Measurements from ENCODE around the gene SHMT2. TPM values are rescaled to one million over a fixed set of nuclear protein-coding genes. Genes with fewer than 3 reads are reported as not detected.

SHMT2 gene
- 113 and 130 TPM in 2 replicates for total RNA-seq

DNA sequence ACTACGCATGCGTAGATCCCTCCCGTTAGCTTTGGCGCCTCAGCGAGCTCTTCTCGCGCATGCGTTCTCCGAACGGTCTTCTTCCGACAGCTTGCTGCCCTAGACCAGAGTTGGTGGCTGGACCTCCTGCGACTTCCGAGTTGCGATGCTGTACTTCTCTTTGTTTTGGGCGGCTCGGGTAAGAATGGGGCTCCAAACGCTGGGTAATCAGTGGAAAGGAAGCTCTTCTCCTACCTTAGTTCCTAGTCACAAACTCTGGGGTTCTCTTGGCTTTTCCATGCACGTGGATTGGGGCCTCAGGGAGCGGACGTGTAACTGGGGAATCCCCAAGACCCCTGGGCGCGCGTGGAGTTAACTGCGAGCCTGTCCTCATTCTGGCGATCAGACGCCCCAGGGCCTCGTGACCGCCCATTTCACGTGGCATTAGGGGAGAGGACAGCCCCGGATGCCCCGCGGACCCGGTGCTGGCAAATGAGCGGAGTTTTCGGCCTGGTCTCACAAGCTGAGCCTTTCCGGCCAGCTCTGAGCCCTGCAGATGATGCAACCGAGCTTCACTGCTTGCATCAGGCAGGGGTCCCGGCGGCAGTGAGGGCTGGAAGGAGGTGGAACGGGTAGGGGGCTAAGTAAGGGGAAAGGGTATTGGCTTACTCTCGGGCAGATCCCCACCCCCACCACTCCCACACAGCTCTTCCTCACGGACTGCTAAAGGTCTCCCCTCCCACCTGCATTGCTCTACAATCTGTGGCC, at the start of gene SHMT2:
SHMT2 (plus strand) TSS at position 78 of the 747 bp plus-strand sequence; CDS start at position 146, 68 bp downstream.

DNA sequence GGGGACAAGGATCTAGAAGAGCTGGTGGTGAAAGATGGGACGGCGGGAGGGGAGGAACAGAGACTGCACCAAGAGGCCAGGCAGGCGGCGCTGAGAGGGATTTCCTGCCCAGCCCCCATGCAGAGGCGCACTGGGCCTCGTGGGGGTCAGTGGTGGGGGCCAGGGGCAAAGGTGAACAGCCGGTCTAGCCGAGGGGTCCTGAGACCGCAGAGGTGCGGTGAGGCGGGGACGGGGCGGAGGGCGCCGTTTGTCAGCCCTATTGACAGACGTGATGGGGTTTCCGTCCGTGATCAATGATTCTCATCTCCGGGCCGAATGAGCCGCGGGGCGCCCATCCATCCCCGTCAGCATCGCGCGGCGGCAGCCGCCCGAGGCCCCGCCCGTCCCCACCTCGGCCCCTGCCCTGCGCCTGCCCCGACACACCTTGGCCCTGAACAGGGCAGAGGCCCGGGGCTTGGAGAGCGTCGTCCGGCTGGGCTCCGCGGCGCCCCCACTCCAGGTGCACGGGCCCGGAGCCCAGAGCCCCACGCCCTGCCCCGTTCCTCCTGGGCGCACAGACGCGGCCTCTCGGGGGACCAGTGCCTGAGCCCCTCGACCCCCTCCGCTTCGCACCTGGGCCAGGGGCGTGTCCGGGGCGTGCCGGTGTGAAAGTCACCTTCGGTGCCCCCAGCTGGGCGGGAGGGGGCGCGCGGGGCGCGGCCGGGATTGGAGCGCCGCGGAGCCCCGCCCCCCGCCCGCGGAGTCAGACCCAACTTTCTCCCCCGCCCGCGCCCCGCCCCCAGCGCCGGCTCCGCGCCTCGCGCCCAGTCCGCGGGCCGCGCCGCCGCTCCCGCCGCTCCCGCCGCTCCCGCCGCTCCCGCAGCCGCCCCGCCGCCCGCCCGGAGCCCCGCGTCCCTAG, 13.2 kb upstream of the SHMT2 start, which contains the start of gene NXPH4:
NXPH4 (plus strand) TSS at position 781 of the 898 bp plus-strand sequence. CDS start 176 bp downstream, outside the sequence.

GRCh38 chr12:57250956-57251355, 21.4 kb downstream of the SHMT2 start, which contains the start of gene STAC3:
STAC3 (minus strand) TSS chr12:57251187; CDS start chr12:57249636, 1,551 bp downstream.

Other genes starting within 250 kb of the SHMT2 start
- gene ZBTB39, start 223.2 kb upstream of the SHMT2 start, total RNA-seq = 3.6 and 3.9 TPM in 2 replicates
- gene TAC3, start 213.2 kb upstream of the SHMT2 start, total RNA-seq = not detected in 2 replicates
- gene MYO1A, start 179.6 kb upstream of the SHMT2 start, total RNA-seq = not detected in 2 replicates
- gene NEMP1, start 150.9 kb upstream of the SHMT2 start, total RNA-seq = 10.5 and 11.4 TPM in 2 replicates
- gene NAB2, start 140.6 kb upstream of the SHMT2 start, total RNA-seq = 15.3 and 16.1 TPM in 2 replicates
- 70.9 and 79.9 TPM in 2 replicates for gene STAT6, start 118.3 kb upstream of the SHMT2 start, total RNA-seq
- 0.40 and 0.54 TPM in 2 replicates for gene LRP1, start 101.2 kb upstream of the SHMT2 start, total RNA-seq
- gene LRP1-AS, start 82.1 kb upstream of the SHMT2 start, total RNA-seq = not detected in 2 replicates
- not detected in 2 replicates for gene NXPH4, start 12.9 kb upstream of the SHMT2 start, total RNA-seq
- not detected in 2 replicates for gene STAC3, start 21.5 kb downstream of the SHMT2 start, total RNA-seq
- gene R3HDM2, start 201.3 kb downstream of the SHMT2 start, total RNA-seq = 9.6 TPM in 2 replicates
- gene INHBC, start 205.1 kb downstream of the SHMT2 start, total RNA-seq = not detected in 2 replicates
- 0.05 TPM in 1 of 2 replicates, not detected in the other for gene INHBE, start 225.6 kb downstream of the SHMT2 start, total RNA-seq
- not detected in 2 replicates for gene GLI1, start 230.1 kb downstream of the SHMT2 start, total RNA-seq

Measured in mammary microvascular endothelial cell (primary cell).